ENCODE measurements around the gene PCDHGA9. TPM values are rescaled to one million over a fixed set of nuclear protein-coding genes. Genes with fewer than 3 reads are reported as not detected.

PCDHGA9 gene
- total RNA-seq, 1 experiment from 2014 or later: 0.15 TPM

GRCh38 chr5:141366016-141366896, 36.3 kb upstream of the PCDHGA9 start:
- in situ Hi-C loops (cut with HindIII; ENCODE audit: low pct_unique_long_range_greater_than_20kb, low sequenced_read_pairs) (no loop called here), intact Hi-C loops (cut with micrococcal nuclease; ENCODE audit: unreplicated experiment) (loop anchor here (10.0 kb wide), 1 partner anchor 49 kb away; the partner anchor contains the start of genes PCDHGA10 and PCDHGB7)
- Histone ChIP-seq H3K27me3 (ENCODE audit: control insufficient read depth, insufficient read depth, low read length) (no peaks in the 10 kb centered on the region), H3K27ac (ENCODE audit: low read length) (no peak overlapping the region), H3K36me3 (ENCODE audit: control insufficient read depth, insufficient read depth, low read length) (no peaks in the 10 kb centered on the region), H3K4me3 (ENCODE audit: low read depth in 2 of 2, low read length in 2 of 2) (no peak overlapping the region), H3K9me3 (ENCODE audit: control insufficient read depth, insufficient read depth, low read depth, low read length) (peaks cover 13% of the 10 kb centered on the region; the same call in 1 of the 2 replicates), H3K4me1 (ENCODE audit: control insufficient read depth, insufficient read depth, low read length) (no peaks in the 10 kb centered on the region)
- ATAC-seq (no peak), DNase-seq (ENCODE audit: low read depth, low spot score) (no peak)
- POLR2A ChIA-PET: no interaction called here
- BruUV-seq (replicated peaks): no TSS peak
- TF ChIP-seq POLR2AphosphoS5 (IDR thresholded peaks at IDR 0.05; ENCODE audit: low read depth, low read length): no peak
- no peak for TF ChIP-seq SIN3A (IDR thresholded peaks at IDR 0.05; ENCODE audit: borderline replicate concordance, insufficient read depth, low read depth, low read length)
- TF ChIP-seq TCF7L2 (IDR thresholded peaks at IDR 0.05; ENCODE audit: low read depth, low read length): no peak
- TF ChIP-seq, protein P1, sequence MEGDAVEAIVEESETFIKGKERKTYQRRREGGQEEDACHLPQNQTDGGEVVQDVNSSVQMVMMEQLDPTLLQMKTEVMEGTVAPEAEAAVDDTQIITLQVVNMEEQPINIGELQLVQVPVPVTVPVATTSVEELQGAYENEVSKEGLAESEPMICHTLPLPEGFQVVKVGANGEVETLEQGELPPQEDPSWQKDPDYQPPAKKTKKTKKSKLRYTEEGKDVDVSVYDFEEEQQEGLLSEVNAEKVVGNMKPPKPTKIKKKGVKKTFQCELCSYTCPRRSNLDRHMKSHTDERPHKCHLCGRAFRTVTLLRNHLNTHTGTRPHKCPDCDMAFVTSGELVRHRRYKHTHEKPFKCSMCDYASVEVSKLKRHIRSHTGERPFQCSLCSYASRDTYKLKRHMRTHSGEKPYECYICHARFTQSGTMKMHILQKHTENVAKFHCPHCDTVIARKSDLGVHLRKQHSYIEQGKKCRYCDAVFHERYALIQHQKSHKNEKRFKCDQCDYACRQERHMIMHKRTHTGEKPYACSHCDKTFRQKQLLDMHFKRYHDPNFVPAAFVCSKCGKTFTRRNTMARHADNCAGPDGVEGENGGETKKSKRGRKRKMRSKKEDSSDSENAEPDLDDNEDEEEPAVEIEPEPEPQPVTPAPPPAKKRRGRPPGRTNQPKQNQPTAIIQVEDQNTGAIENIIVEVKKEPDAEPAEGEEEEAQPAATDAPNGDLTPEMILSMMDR (IDR thresholded peaks at IDR 0.05): no peak
- no peak for TF ChIP-seq REST (IDR thresholded peaks at IDR 0.05; ENCODE audit: insufficient read depth in 1 of 2, low read depth in 2 of 2, low read length in 1 of 2)
- CTCF ChIA-PET: no interaction called here

GRCh38 chr5:141369994-141370848, 32.4 kb upstream of the PCDHGA9 start, which contains the start of gene PCDHGB3:
TSS of gene PCDHGB3 (plus strand) at chr5:141370242. CDS start at chr5:141370395, 153 bp downstream.
- intact Hi-C loops (cut with micrococcal nuclease; ENCODE audit: unreplicated experiment): loop anchor here (10.0 kb wide), 1 partner anchor 45 kb away; the partner anchor contains the start of genes PCDHGA10 and PCDHGB7
- Histone ChIP-seq H3K27ac (ENCODE audit: low read length) (no peak within 1 kb of the TSS), H3K27me3 (ENCODE audit: control insufficient read depth, insufficient read depth, low read length) (no peaks in the 10 kb centered on the region), H3K4me3 (ENCODE audit: low read depth in 2 of 2, low read length in 2 of 2) (no peak within 1 kb of the TSS), H3K4me1 (ENCODE audit: control insufficient read depth, insufficient read depth, low read length) (no peaks in the 10 kb centered on the region), H3K9me3 (ENCODE audit: control insufficient read depth, insufficient read depth, low read depth, low read length) (peaks cover 7% of the 10 kb centered on the region; the same call in 1 of the 2 replicates), H3K36me3 (ENCODE audit: control insufficient read depth, insufficient read depth, low read length) (no peaks in the 10 kb centered on the region)
- POLR2A ChIA-PET: no interaction called here
- in situ Hi-C loops (cut with HindIII; ENCODE audit: low pct_unique_long_range_greater_than_20kb, low sequenced_read_pairs): no loop called here
- ATAC-seq (no peak), DNase-seq (ENCODE audit: low read depth, low spot score) (no peak)
- CTCF ChIA-PET: interaction anchor here (0.7 kb wide), 1 partner anchor 147 kb away, joined by 3 read pairs; the partner anchor contains the start of gene PCDHB14
- no TSS peak for BruUV-seq (replicated peaks)
- no peak for TF ChIP-seq POLR2AphosphoS5 (IDR thresholded peaks at IDR 0.05; ENCODE audit: low read depth, low read length)
- TF ChIP-seq REST (IDR thresholded peaks at IDR 0.05; ENCODE audit: insufficient read depth in 1 of 2, low read depth in 2 of 2, low read length in 1 of 2): no peak
- TF ChIP-seq SIN3A (IDR thresholded peaks at IDR 0.05; ENCODE audit: borderline replicate concordance, insufficient read depth, low read depth, low read length): no peak
- no peak for TF ChIP-seq TCF7L2 (IDR thresholded peaks at IDR 0.05; ENCODE audit: low read depth, low read length)
- TF ChIP-seq, protein P1 (IDR thresholded peaks at IDR 0.05): no peak

Measured in Panc1 (cell line).